ENCODE results near the gene DPEP1. TPM values are rescaled to one million over a fixed set of nuclear protein-coding genes. Genes with fewer than 3 reads are reported as not detected.
A peak's percentile ranks its signal among the peaks of the same experiment; 100 is the strongest.

Gene DPEP1
- total RNA-seq, 1 experiment from 2014 or later, result 13.6 TPM

GRCh38 chr16:89687092-89687940 lies 73.9 kb downstream of the DPEP1 start (continued):
- TF ChIP-seq, protein P1, sequence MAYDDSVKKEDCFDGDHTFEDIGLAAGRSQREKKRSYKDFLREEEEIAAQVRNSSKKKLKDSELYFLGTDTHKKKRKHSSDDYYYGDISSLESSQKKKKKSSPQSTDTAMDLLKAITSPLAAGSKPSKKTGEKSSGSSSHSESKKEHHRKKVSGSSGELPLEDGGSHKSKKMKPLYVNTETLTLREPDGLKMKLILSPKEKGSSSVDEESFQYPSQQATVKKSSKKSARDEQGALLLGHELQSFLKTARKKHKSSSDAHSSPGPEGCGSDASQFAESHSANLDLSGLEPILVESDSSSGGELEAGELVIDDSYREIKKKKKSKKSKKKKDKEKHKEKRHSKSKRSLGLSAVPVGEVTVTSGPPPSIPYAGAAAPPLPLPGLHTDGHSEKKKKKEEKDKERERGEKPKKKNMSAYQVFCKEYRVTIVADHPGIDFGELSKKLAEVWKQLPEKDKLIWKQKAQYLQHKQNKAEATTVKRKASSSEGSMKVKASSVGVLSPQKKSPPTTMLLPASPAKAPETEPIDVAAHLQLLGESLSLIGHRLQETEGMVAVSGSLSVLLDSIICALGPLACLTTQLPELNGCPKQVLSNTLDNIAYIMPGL (CRISPR knock-in tag; IDR thresholded peaks at IDR 0.05), result no peak
- TF ChIP-seq NR3C1 (CRISPR knock-in tag; conservative IDR thresholded peaks at IDR 0.05; ENCODE audit: low read depth), result no peak
- TF ChIP-seq TCF7 (CRISPR knock-in tag; IDR thresholded peaks at IDR 0.05; ENCODE audit: low read depth), result 0 out of 2 replicates have a peak, but pooled peaks have one; percentile 3
- no peak for TF ChIP-seq AR (CRISPR knock-in tag; IDR thresholded peaks at IDR 0.05)

Other genes with a start within 250 kb of the DPEP1 start
- gene ANKRD11, start 123.1 kb upstream of the DPEP1 start, total RNA-seq (2021), result 142 to 184 TPM (median 146 TPM) in 3 replicates
- gene SPG7, start 105.2 kb upstream of the DPEP1 start, total RNA-seq (2021), result 132 to 141 TPM (median 133 TPM) in 3 replicates
- 2,631 to 3,314 TPM (median 3,295 TPM) in 3 replicates for gene RPL13, start 53.0 kb upstream of the DPEP1 start, total RNA-seq (2021)
- 42.6 to 62.4 TPM (median 55.6 TPM) in 3 replicates for gene CPNE7, start 37.9 kb upstream of the DPEP1 start, total RNA-seq (2021)
- gene CHMP1A, start 44.1 kb downstream of the DPEP1 start, total RNA-seq (2021), result 69.0 to 76.6 TPM (median 76.0 TPM) in 3 replicates
- gene SPATA33, start 44.2 kb downstream of the DPEP1 start, total RNA-seq (2021), result 12.0 to 12.8 TPM (median 12.2 TPM) in 3 replicates
- gene CDK10, start 73.0 kb downstream of the DPEP1 start, total RNA-seq (2021), result 79.8 to 102 TPM (median 81.6 TPM) in 3 replicates
- gene SPATA2L, start 88.1 kb downstream of the DPEP1 start, total RNA-seq (2021), result 12.1 to 15.7 TPM (median 14.1 TPM) in 3 replicates
- gene VPS9D1, start 107.3 kb downstream of the DPEP1 start, total RNA-seq (2021), result 3.8 to 5.6 TPM (median 4.2 TPM) in 3 replicates
- 13.9 to 17.2 TPM (median 16.6 TPM) in 3 replicates for gene ZNF276, start 107.9 kb downstream of the DPEP1 start, total RNA-seq (2021)
- gene FANCA, start 203.0 kb downstream of the DPEP1 start, total RNA-seq (2021), result 90.5 to 98.7 TPM (median 90.8 TPM) in 3 replicates
- 19.7 to 21.1 TPM (median 20.5 TPM) in 3 replicates for gene SPIRE2, start 214.8 kb downstream of the DPEP1 start, total RNA-seq (2021)

Measured in WTC11 (cell line).